ENCODE measurements around the gene PRPF19. TPM values are rescaled to one million over a fixed set of nuclear protein-coding genes. Genes with fewer than 3 reads are reported as not detected.

Gene PRPF19
- total and polyA plus RNA-seq, 2 of the 13 experiments (the other 11 are each of a cell fraction or from before 2014, with no cell fraction given): 27.4 to 91.1 TPM

- TF ChIP-seq AHDC1 (CRISPR knock-in tag; IDR thresholded peaks at IDR 0.05; ENCODE audit: borderline replicate concordance) (peak; percentile 68; the same call in 1 of the 2 replicates), KDM5B (CRISPR knock-in tag; IDR thresholded peaks at IDR 0.05; ENCODE audit: borderline replicate concordance) (no peak), GFI1 (CRISPR knock-in tag; IDR thresholded peaks at IDR 0.05; ENCODE audit: borderline replicate concordance) (peak; percentile 59; the same call in 1 of the 2 replicates), CREB1 (IDR thresholded peaks at IDR 0.05) (no peak), CREB1 (CRISPR knock-in tag; IDR thresholded peaks at IDR 0.05) (peak; percentile 58), RERE (CRISPR knock-in tag; IDR thresholded peaks at IDR 0.05; ENCODE audit: low read depth) (peak; percentile 84), CREBL2 (CRISPR knock-in tag; IDR thresholded peaks at IDR 0.05; ENCODE audit: borderline replicate concordance) (no peak), JUN (CRISPR knock-in tag; IDR thresholded peaks at IDR 0.05) (no peak), TMF1 (CRISPR knock-in tag; IDR thresholded peaks at IDR 0.05; ENCODE audit: low read depth) (no peak), SMAD3 (CRISPR knock-in tag; IDR thresholded peaks at IDR 0.05) (0 out of 2 replicates have a peak, but pooled peaks have one; percentile 57), ZFP82 (CRISPR knock-in tag; IDR thresholded peaks at IDR 0.05; ENCODE audit: borderline replicate concordance) (no peak), AGO1 (IDR thresholded peaks at IDR 0.05; ENCODE audit: low read depth, low read length, poor library complexity, severe bottlenecking) (no peak), ZNF616 (CRISPR knock-in tag; IDR thresholded peaks at IDR 0.05; ENCODE audit: low read depth) (no peak), ZBTB1 (CRISPR knock-in tag; IDR thresholded peaks at IDR 0.05; ENCODE audit: borderline replicate concordance) (no peak), NRL (CRISPR knock-in tag; IDR thresholded peaks at IDR 0.05; ENCODE audit: borderline replicate concordance) (no peak), TBL1XR1 (IDR thresholded peaks at IDR 0.05; ENCODE audit: borderline replicate concordance, low read length, partially characterized antibody) (no peak), PITX1 (CRISPR knock-in tag; IDR thresholded peaks at IDR 0.05) (peak; percentile 25; the same call in 1 of the 2 replicates), FOXJ3 (CRISPR knock-in tag; IDR thresholded peaks at IDR 0.05; ENCODE audit: borderline replicate concordance) (peak; percentile 79; the same call in 1 of the 2 replicates), NR3C1 (CRISPR knock-in tag; IDR thresholded peaks at IDR 0.05) (no peak), FOXA3 (CRISPR knock-in tag; IDR thresholded peaks at IDR 0.05) (peak; percentile 94), ZNF138 (CRISPR knock-in tag; IDR thresholded peaks at IDR 0.05; ENCODE audit: low read depth) (no peak)
These were observed 61.5 kb downstream of the PRPF19 start (continued) for GRCh38 chr11:60844870-60845221.

Measured in HepG2 (cell line).